ENCODE results near the gene PPP1R11. TPM values are rescaled to one million over a fixed set of nuclear protein-coding genes. Genes with fewer than 3 reads are reported as not detected.

The PPP1R11 gene
- total RNA-seq, 1 donor from 2014 or later: 39.3 TPM

DNA sequence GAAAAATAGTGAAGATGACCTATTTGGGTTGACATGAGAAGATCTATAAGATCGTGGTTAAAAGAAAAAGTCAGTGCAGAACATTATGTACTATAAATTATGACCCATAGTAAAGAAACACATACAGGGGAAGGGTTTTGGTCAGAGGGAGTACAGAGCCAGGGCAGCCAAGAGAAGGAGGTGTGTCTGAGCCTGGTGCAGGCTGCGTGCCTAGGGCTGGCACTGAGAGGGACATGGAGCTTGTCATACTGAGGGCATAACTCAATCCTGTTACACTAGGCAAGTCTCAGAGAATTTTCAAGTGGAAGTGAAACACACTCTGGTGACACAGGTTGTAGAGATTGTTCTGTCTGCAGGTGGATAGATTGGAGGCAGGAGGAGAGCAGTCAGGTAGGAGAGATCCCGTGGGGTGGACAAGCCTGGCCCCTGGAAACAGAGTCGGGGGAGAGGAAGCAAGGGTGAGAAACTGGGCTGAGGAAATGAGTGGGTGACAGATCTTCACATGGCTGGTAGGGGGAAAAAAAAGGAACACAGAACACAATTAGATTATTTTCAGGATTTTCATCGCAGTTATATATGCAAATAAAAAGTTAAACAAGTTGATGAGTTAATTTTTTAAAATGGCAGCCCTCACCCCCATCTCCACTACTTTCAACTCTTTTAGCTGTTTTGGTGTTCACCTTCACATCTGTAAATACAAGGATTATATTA, 27.1 kb downstream of the PPP1R11 start:
- no peaks in the 10 kb centered on the region for H3K9me3 Mint-ChIP-seq (ENCODE audit: unreplicated experiment)

DNA sequence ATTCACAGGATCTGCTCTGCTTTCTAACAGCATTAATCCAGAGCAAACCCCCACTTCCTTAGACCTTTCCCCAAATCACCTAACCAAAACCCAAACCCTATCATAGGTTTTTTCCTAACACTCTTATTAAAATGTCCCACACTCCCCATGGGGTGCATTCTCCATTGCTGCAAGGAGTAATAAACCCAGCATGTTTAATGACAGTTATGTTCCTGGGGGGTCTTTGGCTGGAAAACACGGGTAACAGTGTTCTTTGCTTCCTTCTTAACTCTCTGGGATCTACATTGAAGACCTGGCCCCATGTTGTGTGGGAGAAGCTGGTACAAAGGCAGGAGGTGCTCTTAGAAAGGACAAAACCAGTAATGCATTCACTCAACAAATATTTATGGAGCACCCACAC, 29.8 kb downstream of the PPP1R11 start:
- H3K27ac Mint-ChIP-seq (ENCODE audit: unreplicated experiment): no peak overlapping the region
- H3K4me1 Mint-ChIP-seq (ENCODE audit: unreplicated experiment): peaks cover 67% of the 10 kb centered on the region
- DNase-seq (ENCODE audit: low spot score): no peak
- H3K9me3 Mint-ChIP-seq (ENCODE audit: unreplicated experiment): no peaks in the 10 kb centered on the region
- H3K4me3 Mint-ChIP-seq (ENCODE audit: unreplicated experiment): no peak overlapping the region
- TF ChIP-seq, protein P1, sequence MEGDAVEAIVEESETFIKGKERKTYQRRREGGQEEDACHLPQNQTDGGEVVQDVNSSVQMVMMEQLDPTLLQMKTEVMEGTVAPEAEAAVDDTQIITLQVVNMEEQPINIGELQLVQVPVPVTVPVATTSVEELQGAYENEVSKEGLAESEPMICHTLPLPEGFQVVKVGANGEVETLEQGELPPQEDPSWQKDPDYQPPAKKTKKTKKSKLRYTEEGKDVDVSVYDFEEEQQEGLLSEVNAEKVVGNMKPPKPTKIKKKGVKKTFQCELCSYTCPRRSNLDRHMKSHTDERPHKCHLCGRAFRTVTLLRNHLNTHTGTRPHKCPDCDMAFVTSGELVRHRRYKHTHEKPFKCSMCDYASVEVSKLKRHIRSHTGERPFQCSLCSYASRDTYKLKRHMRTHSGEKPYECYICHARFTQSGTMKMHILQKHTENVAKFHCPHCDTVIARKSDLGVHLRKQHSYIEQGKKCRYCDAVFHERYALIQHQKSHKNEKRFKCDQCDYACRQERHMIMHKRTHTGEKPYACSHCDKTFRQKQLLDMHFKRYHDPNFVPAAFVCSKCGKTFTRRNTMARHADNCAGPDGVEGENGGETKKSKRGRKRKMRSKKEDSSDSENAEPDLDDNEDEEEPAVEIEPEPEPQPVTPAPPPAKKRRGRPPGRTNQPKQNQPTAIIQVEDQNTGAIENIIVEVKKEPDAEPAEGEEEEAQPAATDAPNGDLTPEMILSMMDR (IDR thresholded peaks at IDR 0.05; ENCODE audit: unreplicated experiment): no peak
- peaks cover 10% of the 10 kb centered on the region for H3K27me3 Mint-ChIP-seq (ENCODE audit: unreplicated experiment)
- no peaks in the 10 kb centered on the region for H3K36me3 Mint-ChIP-seq (ENCODE audit: low read depth, unreplicated experiment)

More for the DNA sequence above, 27.1 kb downstream of the PPP1R11 start:
- Mint-ChIP-seq H3K27me3 (ENCODE audit: unreplicated experiment) (peaks cover 8% of the 10 kb centered on the region), H3K36me3 (ENCODE audit: low read depth, unreplicated experiment) (peaks cover 5% of the 10 kb centered on the region), H3K4me1 (ENCODE audit: unreplicated experiment) (peaks cover 53% of the 10 kb centered on the region), H3K4me3 (ENCODE audit: unreplicated experiment) (no peak overlapping the region), H3K27ac (ENCODE audit: unreplicated experiment) (peak overlapping the region; percentile 64)
- DNase-seq (ENCODE audit: low spot score): no peak
- TF ChIP-seq, protein P1 (IDR thresholded peaks at IDR 0.05; ENCODE audit: unreplicated experiment): no peak

DNA sequence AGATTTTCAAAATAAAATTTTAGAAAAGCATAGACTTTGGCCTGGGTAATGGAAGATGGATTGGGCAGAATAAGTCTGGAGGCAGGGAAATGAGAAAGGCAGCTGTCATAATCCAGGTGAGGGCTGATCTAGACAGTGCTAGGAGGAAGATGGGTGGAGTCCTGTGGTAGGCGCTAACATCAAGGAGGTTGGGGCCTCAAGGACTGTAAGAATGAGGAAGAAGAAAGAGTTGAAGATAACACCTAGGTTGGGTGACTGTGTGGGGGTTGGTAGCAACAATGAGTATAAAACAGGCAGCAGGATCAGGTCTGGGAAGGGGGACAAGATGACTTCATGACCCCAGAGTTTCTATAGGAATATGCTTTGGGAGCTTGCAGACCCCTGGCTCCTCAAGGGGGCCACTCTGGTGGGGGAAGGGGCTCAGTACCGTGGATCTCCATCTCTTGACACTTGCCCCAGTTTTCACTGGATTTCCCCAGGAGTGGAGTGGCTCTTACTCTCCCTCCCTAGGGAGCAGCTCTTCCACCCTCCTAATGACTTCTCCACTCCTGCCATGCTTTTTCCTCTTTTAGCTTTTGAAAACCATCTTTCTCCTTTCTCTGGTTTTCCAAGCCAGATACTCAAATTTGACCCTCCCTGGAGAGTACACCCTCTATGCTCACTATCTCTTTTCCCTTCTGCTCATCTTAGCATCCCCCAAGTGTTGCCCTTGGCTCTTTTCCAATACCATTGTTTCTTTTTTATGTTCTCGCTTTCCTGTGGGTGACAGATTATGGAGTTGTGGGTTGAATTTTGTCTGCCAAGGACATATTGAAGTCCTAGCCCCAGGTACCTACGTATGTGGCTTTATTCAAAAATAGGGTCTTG, 31.1 kb downstream of the PPP1R11 start:
- Mint-ChIP-seq H3K27me3 (ENCODE audit: unreplicated experiment) (peaks cover 8% of the 10 kb centered on the region), H3K4me3 (ENCODE audit: unreplicated experiment) (no peak overlapping the region), H3K27ac (ENCODE audit: unreplicated experiment) (no peak overlapping the region), H3K4me1 (ENCODE audit: unreplicated experiment) (peaks cover 66% of the 10 kb centered on the region), H3K36me3 (ENCODE audit: low read depth, unreplicated experiment) (no peaks in the 10 kb centered on the region), H3K9me3 (ENCODE audit: unreplicated experiment) (no peaks in the 10 kb centered on the region)
- TF ChIP-seq, protein P1 (IDR thresholded peaks at IDR 0.05; ENCODE audit: unreplicated experiment): no peak
- DNase-seq (ENCODE audit: low spot score): no peak

DNA sequence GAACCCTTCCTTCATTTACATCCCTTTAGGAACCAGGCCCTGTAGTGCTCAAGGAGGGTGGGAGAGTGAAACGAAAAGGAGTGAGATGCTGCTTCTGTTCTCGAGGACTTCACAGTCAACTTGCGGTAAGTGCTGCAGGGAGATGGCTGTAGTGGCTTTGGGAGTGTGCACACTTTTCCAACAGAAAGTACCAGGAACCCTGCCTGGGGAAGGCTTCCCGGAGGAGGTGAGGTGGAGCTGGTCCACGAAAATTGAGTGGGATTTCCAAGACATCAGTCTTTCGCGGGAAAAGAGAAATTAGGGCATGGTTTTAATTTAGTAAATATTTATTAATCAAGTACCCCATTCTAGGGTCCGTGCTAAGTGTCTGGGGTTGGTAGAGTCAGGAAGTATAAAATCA, 33.2 kb downstream of the PPP1R11 start:
- Mint-ChIP-seq H3K4me3 (ENCODE audit: unreplicated experiment) (peak overlapping the region; percentile 48), H3K36me3 (ENCODE audit: low read depth, unreplicated experiment) (no peaks in the 10 kb centered on the region)

More for the DNA sequence above, 33.2 kb downstream of the PPP1R11 start:
- TF ChIP-seq, protein P1 (IDR thresholded peaks at IDR 0.05; ENCODE audit: unreplicated experiment): no peak
- Mint-ChIP-seq H3K27ac (ENCODE audit: unreplicated experiment) (peak overlapping the region; percentile 62), H3K9me3 (ENCODE audit: unreplicated experiment) (no peaks in the 10 kb centered on the region), H3K4me1 (ENCODE audit: unreplicated experiment) (peaks cover 58% of the 10 kb centered on the region), H3K27me3 (ENCODE audit: unreplicated experiment) (peaks cover 8% of the 10 kb centered on the region)
- no peak for DNase-seq (ENCODE audit: low spot score)
